DMS153 treated with DMSO at 0.1 percent for 48 hours (cell line): ENCODE measurements around the gene MB21D2.
"Not testable (repeated sequence)": the region's sequence is repeated elsewhere in the genome, so short reads cannot be mapped to it uniquely, and the experiment has no call there.

ENCODE experiments used
- DNase-seq: peaks from one replicate; lab custom pipeline; 2025; ENCODE audit not compliant: unreplicated experiment; lab: John Stamatoyannopoulos, UW

MB21D2 gene

GRCh38 chr3:192862408-192863090, 55.1 kb downstream of the MB21D2 start:
- DNase-seq, result no peak

GRCh38 chr3:192861972-192862371, 55.7 kb downstream of the MB21D2 start:
- DNase-seq, result no peak

- DNase-seq, result no peak
Observed at GRCh38 chr3:192860454-192860853, 57.2 kb downstream of the MB21D2 start.

- DNase-seq, result no peak
Observed at GRCh38 chr3:192858849-192859585, 58.6 kb downstream of the MB21D2 start.

GRCh38 chr3:192857260-192857661, 60.4 kb downstream of the MB21D2 start:
- DNase-seq, result no peak

GRCh38 chr3:192855434-192855833, 62.2 kb downstream of the MB21D2 start:
- no peak for DNase-seq

- peak; percentile 53 for DNase-seq
Observed at GRCh38 chr3:192851821-192852372, 65.8 kb downstream of the MB21D2 start.

GRCh38 chr3:192850451-192850981, 67.1 kb downstream of the MB21D2 start:
- no peak for DNase-seq

- DNase-seq, result not testable (repeated sequence)
Observed at GRCh38 chr3:192849821-192850220, 67.8 kb downstream of the MB21D2 start.

- no peak for DNase-seq
Observed at GRCh38 chr3:192848371-192849233, 69.1 kb downstream of the MB21D2 start.

- DNase-seq, result no peak
Observed at GRCh38 chr3:192847941-192848340, 69.7 kb downstream of the MB21D2 start.

GRCh38 chr3:192845526-192845855, 72.2 kb downstream of the MB21D2 start:
- DNase-seq, result no peak

- no peak for DNase-seq
Observed at GRCh38 chr3:192844836-192845525, 72.7 kb downstream of the MB21D2 start.

GRCh38 chr3:192844486-192844765, 73.2 kb downstream of the MB21D2 start:
- no peak for DNase-seq

GRCh38 chr3:192843723-192844485, 73.8 kb downstream of the MB21D2 start:
- DNase-seq, result no peak

- DNase-seq, result no peak
Observed at GRCh38 chr3:192843119-192843518, 74.5 kb downstream of the MB21D2 start.

- no peak for DNase-seq
Observed at GRCh38 chr3:192842711-192843110, 74.9 kb downstream of the MB21D2 start.

- DNase-seq, result no peak
Observed at GRCh38 chr3:192842138-192842537, 75.5 kb downstream of the MB21D2 start.

GRCh38 chr3:192841428-192841827, 76.2 kb downstream of the MB21D2 start:
- DNase-seq, result no peak
